Measurements from ENCODE around the gene FBXO36.

FBXO36 gene

DNA sequence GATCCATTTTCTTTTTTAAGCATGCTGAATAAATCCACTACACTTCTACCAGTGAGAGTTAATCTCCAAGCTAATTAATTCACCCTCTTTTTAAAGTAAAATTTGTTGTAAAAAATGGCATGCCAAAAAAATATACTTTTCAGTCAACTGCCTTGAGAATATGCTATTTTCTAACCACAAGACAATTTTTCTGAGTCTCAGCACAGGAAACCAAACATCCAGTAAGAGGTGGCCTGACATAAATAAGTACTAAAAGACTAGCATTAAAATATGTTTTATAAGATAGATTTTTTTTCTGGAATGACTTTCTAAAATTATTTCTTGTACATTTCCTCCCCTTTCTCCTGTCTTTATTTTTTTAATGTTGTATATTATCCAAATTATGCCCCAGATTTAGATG, 2.9 kb downstream of the FBXO36 start:
- DNase-seq (ENCODE audit: insufficient read length, low spot score) (no peak), FAIRE-seq (no peak)
- TF ChIP-seq, protein P1, sequence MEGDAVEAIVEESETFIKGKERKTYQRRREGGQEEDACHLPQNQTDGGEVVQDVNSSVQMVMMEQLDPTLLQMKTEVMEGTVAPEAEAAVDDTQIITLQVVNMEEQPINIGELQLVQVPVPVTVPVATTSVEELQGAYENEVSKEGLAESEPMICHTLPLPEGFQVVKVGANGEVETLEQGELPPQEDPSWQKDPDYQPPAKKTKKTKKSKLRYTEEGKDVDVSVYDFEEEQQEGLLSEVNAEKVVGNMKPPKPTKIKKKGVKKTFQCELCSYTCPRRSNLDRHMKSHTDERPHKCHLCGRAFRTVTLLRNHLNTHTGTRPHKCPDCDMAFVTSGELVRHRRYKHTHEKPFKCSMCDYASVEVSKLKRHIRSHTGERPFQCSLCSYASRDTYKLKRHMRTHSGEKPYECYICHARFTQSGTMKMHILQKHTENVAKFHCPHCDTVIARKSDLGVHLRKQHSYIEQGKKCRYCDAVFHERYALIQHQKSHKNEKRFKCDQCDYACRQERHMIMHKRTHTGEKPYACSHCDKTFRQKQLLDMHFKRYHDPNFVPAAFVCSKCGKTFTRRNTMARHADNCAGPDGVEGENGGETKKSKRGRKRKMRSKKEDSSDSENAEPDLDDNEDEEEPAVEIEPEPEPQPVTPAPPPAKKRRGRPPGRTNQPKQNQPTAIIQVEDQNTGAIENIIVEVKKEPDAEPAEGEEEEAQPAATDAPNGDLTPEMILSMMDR (IDR thresholded peaks at IDR 0.05; ENCODE audit: insufficient read depth, missing control alignments) = no peak

DNA sequence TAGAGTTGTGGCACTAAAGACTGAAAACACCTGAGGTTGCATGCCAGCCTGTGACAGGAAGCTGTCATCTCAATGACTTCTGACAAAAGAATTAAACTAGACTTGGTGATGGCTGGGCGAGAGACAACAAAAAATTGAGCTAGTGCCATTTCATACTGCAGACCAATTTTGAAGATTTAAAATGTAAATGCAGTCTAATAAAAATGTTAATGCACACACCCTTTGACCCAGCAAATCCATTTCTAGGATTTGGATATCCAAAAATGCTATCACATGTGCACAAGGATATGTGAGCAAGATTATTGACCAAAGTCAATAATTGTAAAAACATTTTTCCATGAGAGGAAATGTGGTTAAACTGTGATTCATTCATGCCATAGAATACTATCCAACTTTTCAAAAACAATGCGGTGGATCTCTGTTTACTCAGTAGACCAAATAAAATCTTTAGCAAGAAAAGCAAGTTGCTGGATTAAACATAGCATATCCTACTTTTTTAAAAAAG, 5.6 kb downstream of the FBXO36 start:
- TF ChIP-seq, protein P1 (IDR thresholded peaks at IDR 0.05; ENCODE audit: insufficient read depth, missing control alignments) = no peak
- FAIRE-seq (no peak), DNase-seq (ENCODE audit: insufficient read length, low spot score) (no peak)

DNA sequence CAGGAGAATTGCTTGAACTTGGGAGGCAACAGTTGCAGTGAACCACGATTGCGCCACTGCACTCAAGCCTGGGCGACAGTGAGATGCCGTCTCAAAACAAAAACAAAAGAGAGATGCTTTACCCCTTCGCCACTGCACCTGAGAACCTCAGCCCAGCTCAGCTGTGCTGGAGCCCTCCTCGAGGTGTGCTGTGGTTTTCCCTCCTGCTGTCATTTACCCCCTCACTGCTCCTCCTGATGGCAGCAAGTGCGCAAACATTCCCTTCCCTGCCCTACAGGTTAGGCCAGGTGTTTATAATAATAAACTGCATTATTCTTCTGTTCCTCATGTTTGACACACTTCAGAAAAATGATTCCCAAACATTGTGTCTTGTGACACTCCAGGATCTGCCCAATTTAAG, 8.4 kb downstream of the FBXO36 start:
- no peak for FAIRE-seq
- TF ChIP-seq, protein P1 (IDR thresholded peaks at IDR 0.05; ENCODE audit: insufficient read depth, missing control alignments) = no peak
- DNase-seq (ENCODE audit: insufficient read length, low spot score) = no peak

DNA sequence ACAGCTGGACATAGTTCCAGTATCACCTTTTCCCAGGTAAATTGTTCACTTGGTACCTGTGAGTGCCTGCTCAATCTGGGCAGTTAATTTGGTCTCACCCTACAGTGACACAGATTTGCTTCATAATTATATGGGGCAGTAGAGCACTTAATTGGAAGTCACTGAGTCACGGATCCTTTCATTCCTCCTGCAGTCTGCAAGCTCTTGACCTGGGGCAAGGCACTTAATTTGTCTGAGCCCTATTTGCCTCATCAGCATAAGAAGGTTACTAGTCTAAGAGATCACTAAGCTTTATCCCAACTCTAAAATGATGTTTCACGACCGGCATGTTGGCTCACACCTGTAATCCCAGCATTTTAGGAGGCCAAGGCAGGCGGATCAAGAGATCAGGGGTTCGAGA, 8.9 kb downstream of the FBXO36 start:
- no peak for FAIRE-seq
- DNase-seq (ENCODE audit: insufficient read length, low spot score) = no peak
- TF ChIP-seq, protein P1 (IDR thresholded peaks at IDR 0.05; ENCODE audit: insufficient read depth, missing control alignments) = no peak

DNA sequence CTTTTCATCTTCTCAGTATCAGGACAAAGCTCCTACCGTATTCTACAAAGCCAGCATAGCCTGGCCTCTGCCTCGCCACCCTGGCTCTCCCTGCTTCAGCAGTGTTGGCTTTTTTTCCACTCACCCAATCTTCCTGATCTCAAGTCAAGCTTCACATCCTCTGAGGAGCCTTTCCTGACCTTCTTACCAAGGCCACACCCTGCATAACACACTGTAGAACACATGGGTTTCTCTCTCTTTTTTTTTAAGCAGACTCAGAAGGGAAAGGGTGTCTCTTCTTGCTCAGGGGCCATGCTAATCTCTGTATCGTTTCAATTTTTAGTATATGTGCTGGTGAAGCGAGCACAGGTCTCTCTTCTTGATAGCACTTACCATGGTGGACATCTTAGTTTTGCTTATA, 15.2 kb downstream of the FBXO36 start:
- DNase-seq (ENCODE audit: insufficient read length, low spot score) (no peak), FAIRE-seq (no peak)
- TF ChIP-seq, protein P1 (IDR thresholded peaks at IDR 0.05; ENCODE audit: insufficient read depth, missing control alignments) = no peak

DNA sequence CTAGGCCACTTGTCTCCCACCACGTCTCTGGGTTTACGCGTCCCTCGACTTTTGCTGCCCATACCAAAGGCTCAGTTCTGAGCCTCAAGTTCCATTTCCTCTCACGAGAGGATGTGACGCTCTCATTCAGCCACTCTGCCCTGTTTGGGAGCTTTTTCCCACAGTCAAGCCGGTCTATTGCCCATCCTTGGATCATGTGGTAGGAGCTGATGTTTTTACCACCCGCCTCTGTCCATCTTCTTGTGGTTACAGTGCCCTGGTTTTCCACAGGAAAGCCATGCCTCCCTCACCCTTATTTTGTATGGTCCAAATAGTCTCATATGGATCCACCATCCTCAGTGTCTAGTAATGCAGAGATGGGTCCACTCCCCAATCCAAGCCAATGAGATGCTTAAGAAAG, 20.4 kb downstream of the FBXO36 start:
- no peak for FAIRE-seq
- TF ChIP-seq, protein P1 (IDR thresholded peaks at IDR 0.05; ENCODE audit: insufficient read depth, missing control alignments) = no peak

DNA sequence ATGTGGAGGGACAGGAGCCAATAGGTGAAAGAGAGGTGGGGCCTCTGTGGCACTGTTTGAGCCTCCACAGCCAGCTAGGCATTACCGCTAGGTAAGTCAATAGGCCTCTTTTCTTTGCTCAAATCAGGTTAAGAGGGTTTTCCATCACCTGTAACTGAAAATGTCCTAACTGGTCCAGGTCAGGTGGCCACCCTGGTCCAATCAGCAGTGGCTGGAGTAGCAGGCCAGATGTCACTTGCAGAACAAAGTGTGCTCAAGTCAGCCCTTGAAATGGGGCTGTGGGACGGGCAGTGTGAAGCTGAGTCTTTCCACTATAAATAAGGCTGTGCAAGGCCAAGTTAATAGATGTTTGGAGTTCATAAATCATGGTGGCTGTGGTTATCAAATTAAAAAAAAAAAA, 20.9 kb downstream of the FBXO36 start:
- no peak for FAIRE-seq
- TF ChIP-seq, protein P1 (IDR thresholded peaks at IDR 0.05; ENCODE audit: insufficient read depth, missing control alignments) = no peak

More for the DNA sequence above, 20.4 kb downstream of the FBXO36 start:
- no peak for DNase-seq (ENCODE audit: insufficient read length, low spot score)

More for the DNA sequence above, 20.9 kb downstream of the FBXO36 start:
- no peak for DNase-seq (ENCODE audit: insufficient read length, low spot score)

All from D721Med (cell line).